Small intestine (tissue), 7 donors: Measurements from ENCODE around the gene RGS17. TPM values are rescaled to one million over a fixed set of nuclear protein-coding genes. Genes with fewer than 3 reads are reported as not detected.

Experiments
- DNase-seq, 2 donors: peaks; one replicate each; pipeline versions ENCODE4 v3.0.0 to v3.0.0-alpha.2; 2013
- FAIRE-seq: peaks from 2 replicates; lab custom pipeline; 2012; peaks lifted over from hg19 to GRCh38; lab: Jason Lieb, UNC
- H3K27ac ChIP-seq, 3 donors: one replicate each; pipeline ENCODE4 v1.5.1; 2013; ENCODE audit warnings: low read length in 2 of 3, mild to moderate bottlenecking in 2 of 3, control low read depth in 1 of 3, inconsistent platforms in 1 of 3, low read depth in 1 of 3, moderate library complexity in 1 of 3
- H3K27me3 ChIP-seq, 3 donors: one replicate each; pipeline ENCODE4 v1.6.1; 2013; ENCODE audit warnings: low read length in 3 of 3, inconsistent platforms in 1 of 3; ENCODE audit not compliant: control insufficient read depth in 3 of 3, insufficient read depth in 3 of 3
- H3K36me3 ChIP-seq, 3 donors: one replicate each; pipeline ENCODE4 v1.6.1; 2013; ENCODE audit warnings: low read length in 3 of 3, inconsistent platforms in 1 of 3, low read depth in 1 of 3, mild to moderate bottlenecking in 1 of 3, moderate library complexity in 1 of 3; ENCODE audit not compliant: control insufficient read depth in 3 of 3, insufficient read depth in 2 of 3
- H3K4me1 ChIP-seq, 3 donors: one replicate each; pipeline ENCODE4 v1.6.1; 2013; ENCODE audit warnings: low read length in 2 of 3, inconsistent platforms in 1 of 3, low read depth in 1 of 3, mild to moderate bottlenecking in 1 of 3, moderate library complexity in 1 of 3; ENCODE audit not compliant: control insufficient read depth in 3 of 3, insufficient read depth in 2 of 3
- H3K4me3 ChIP-seq, 3 donors: one replicate each; pipeline ENCODE4 v1.5.1; 2013; ENCODE audit warnings: low read length in 3 of 3, control low read depth in 1 of 3, inconsistent platforms in 1 of 3, low read depth in 1 of 3, mild to moderate bottlenecking in 1 of 3, moderate library complexity in 1 of 3
- H3K9me3 ChIP-seq, 2 donors: one replicate each; pipeline ENCODE4 v1.6.1; 2013; ENCODE audit warnings: low read depth in 1 of 2, low read length in 1 of 2; ENCODE audit not compliant: control insufficient read depth in 2 of 2, insufficient read depth in 1 of 2
- WGBS, 3 donors: extraction: QIAGEN DNeasy Blood & Tissue Kit; methylation state at CpG; one replicate each; pipeline ENCODE4 v1.1.7; 2013; 5-methylcytosine and 5-hydroxymethylcytosine counted together
- polyA plus RNA-seq, 4 donors: library from polyadenylated mRNA; stranded (reverse) in 3 of 4; unstranded in 1 of 4; fragments of 200-250 nt in 3 of 4; fragments of 120-200 nt in 1 of 4; gene quantifications; one replicate each; pipeline versions ENCODE4 v1.2.1 to v1.2.3, GENCODE V29; 2013
- donor health status: healthy with polysubstance abuse.
- donor health status: control.
- donor health status: control.
- donor health status: Bipolar disorder and iron deficiency.
- donor health status: healthy.

The RGS17 gene
- polyA plus RNA-seq, 4 donors, result under 0.01 to 1.4 (median 0.15) TPM; not detected in 1

- no peak overlapping the region for H3K4me3 ChIP-seq
- H3K4me1 ChIP-seq, result no peaks in the 10 kb centered on the region
- no peaks in the 10 kb centered on the region for H3K9me3 ChIP-seq
- H3K36me3 ChIP-seq, result no peaks in the 10 kb centered on the region
- no peaks in the 10 kb centered on the region for H3K27me3 ChIP-seq
- FAIRE-seq, result no peak
- no peak for DNase-seq
- H3K27ac ChIP-seq, result no peak overlapping the region
These were observed 67.1 kb downstream of the RGS17 start for GRCh38 chr6:153063936-153064335.

- Histone ChIP-seq H3K4me3 (no peak overlapping the region), H3K36me3 (no peaks in the 10 kb centered on the region), H3K4me1 (no peaks in the 10 kb centered on the region), H3K9me3 (no peaks in the 10 kb centered on the region), H3K27ac (no peak overlapping the region), H3K27me3 (no peaks in the 10 kb centered on the region)
- DNase-seq, result no peak
- WGBS, 3 donors, result 79 to 93% (median 87%) methylated on average over 2 of the region's 2 CpGs
- FAIRE-seq, result no peak
These were observed 68.6 kb downstream of the RGS17 start for GRCh38 chr6:153062516-153062915.

- Histone ChIP-seq H3K9me3 (no peaks in the 10 kb centered on the region), H3K27ac (no peak overlapping the region), H3K4me1 (no peaks in the 10 kb centered on the region), H3K36me3 (no peaks in the 10 kb centered on the region), H3K27me3 (no peaks in the 10 kb centered on the region), H3K4me3 (no peak overlapping the region)
- 86 to 100% (median 94%) methylated on average over 1 of the region's 1 CpG for WGBS, 3 donors
- no peak for DNase-seq
- FAIRE-seq, result no peak
These were observed 71.3 kb downstream of the RGS17 start for GRCh38 chr6:153059757-153060156.

DNA sequence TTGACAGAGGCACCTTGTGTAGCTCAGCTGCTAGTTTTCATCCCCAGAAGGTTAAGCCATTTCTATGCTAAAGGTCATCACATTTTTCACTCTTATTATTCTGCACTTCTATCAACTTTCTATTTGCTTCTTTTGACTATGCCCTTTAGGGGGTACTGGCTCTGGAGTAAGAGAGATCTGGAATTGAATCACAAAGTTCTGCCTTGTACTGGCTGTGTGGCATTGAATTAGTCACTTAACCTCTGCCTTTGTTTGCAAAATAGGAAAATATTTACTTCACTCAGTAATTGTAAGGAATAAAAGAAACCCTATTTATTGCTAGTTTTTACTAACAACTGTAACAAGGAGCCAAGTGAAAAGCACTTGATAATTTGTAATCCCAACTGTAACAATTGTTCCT, 71.8 kb downstream of the RGS17 start:
- Histone ChIP-seq H3K4me3 (no peak overlapping the region), H3K9me3 (no peaks in the 10 kb centered on the region), H3K36me3 (no peaks in the 10 kb centered on the region), H3K27ac (no peak overlapping the region), H3K4me1 (no peaks in the 10 kb centered on the region), H3K27me3 (no peaks in the 10 kb centered on the region)
- FAIRE-seq (no peak), DNase-seq (no peak)

- 53 to 61% (median 60%) methylated on average over 4 of the region's 4 CpGs for WGBS, 3 donors
These were observed 72.2 kb downstream of the RGS17 start for GRCh38 chr6:153058909-153059308.

DNA sequence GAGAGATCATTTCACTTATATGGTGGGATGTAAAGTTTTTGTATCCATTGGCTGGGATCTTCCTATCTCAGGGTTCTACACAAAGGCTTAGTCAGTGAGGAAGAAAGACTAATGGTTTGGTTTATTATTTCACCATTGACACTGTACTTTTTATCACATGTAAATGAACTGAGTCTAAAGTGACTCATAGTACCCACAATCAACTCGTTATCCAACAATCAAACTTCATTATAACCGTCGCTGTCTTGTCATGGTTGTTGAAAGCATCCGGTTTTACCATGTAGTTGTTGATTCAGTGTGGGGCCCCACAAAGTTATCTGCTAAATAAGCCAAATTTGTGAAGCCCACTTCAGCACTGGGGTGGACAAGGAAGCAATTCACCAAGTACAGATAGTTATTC, 72.8 kb downstream of the RGS17 start:
- no peaks in the 10 kb centered on the region for H3K36me3 ChIP-seq
- no peak for DNase-seq
- no peak overlapping the region for H3K27ac ChIP-seq
- peaks cover 0 to 1% of the 10 kb centered on the region in 2 donors for H3K9me3 ChIP-seq
- no peaks in the 10 kb centered on the region for H3K4me1 ChIP-seq
- 47 to 65% (median 59%) methylated on average over 4 of the region's 4 CpGs for WGBS, 3 donors
- no peaks in the 10 kb centered on the region for H3K27me3 ChIP-seq
- H3K4me3 ChIP-seq, result no peak overlapping the region
- FAIRE-seq, result no peak

More at GRCh38 chr6:153058909-153059308, 72.2 kb downstream of the RGS17 start:
- FAIRE-seq, result no peak
- Histone ChIP-seq H3K4me3 (no peak overlapping the region), H3K27me3 (no peaks in the 10 kb centered on the region), H3K4me1 (no peaks in the 10 kb centered on the region), H3K27ac (no peak overlapping the region), H3K9me3 (no peaks in the 10 kb centered on the region), H3K36me3 (no peaks in the 10 kb centered on the region)
- no peak for DNase-seq

GRCh38 chr6:153056308-153056707, 74.8 kb downstream of the RGS17 start:
- Histone ChIP-seq H3K4me3 (no peak overlapping the region), H3K27ac (no peak overlapping the region), H3K27me3 (no peaks in the 10 kb centered on the region), H3K9me3 (peaks cover 0 to 1% of the 10 kb centered on the region in 2 donors), H3K36me3 (no peaks in the 10 kb centered on the region), H3K4me1 (no peaks in the 10 kb centered on the region)
- WGBS, 3 donors, result 23 to 76% (median 41%) methylated on average over 2 of the region's 2 CpGs
- DNase-seq, result no peak
- FAIRE-seq, result no peak

GRCh38 chr6:153051801-153052200, 79.3 kb downstream of the RGS17 start:
- Histone ChIP-seq H3K4me1 (no peaks in the 10 kb centered on the region), H3K27me3 (no peaks in the 10 kb centered on the region), H3K4me3 (no peak overlapping the region), H3K36me3 (no peaks in the 10 kb centered on the region), H3K27ac (no peak overlapping the region), H3K9me3 (peaks cover 0 to 1% of the 10 kb centered on the region in 2 donors)
- no peak for FAIRE-seq
- no peak for DNase-seq

DNA sequence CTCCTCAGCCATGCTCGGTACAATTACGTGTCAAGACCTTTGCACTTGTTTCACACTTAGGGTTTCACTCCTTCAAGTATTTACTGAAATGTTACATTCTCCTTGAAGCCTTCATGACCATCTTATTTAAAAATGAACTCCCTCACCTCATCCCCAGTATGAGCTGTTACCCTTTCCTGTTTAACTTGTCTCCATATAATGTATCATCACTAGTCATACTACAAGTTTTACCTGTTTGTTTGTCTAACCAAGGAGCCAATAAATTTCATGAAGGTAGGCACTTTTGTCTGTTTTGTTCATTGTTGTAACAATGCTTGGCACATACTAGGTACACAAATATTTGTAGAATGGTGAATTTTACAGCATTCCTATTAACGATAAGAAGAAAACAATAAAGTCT, 82.5 kb downstream of the RGS17 start:
- no peak overlapping the region for H3K27ac ChIP-seq
- no peak overlapping the region for H3K4me3 ChIP-seq
- H3K9me3 ChIP-seq, result peaks cover 0 to 1% of the 10 kb centered on the region in 2 donors
- WGBS, 3 donors, result 83 to 96% (median 90%) methylated on average over 3 of the region's 3 CpGs
- no peak for DNase-seq
- no peaks in the 10 kb centered on the region for H3K27me3 ChIP-seq
- H3K4me1 ChIP-seq, result no peaks in the 10 kb centered on the region
- H3K36me3 ChIP-seq, result no peaks in the 10 kb centered on the region
- FAIRE-seq, result no peak
